ENCODE data around the gene SP100. TPM values are rescaled to one million over a fixed set of nuclear protein-coding genes. Genes with fewer than 3 reads are reported as not detected.
A peak's percentile ranks its signal among the peaks of the same experiment; 100 is the strongest.
"Not testable (repeated sequence)": the region's sequence is repeated elsewhere in the genome, so short reads cannot be mapped to it uniquely, and the experiment has no call there.

Gene SP100
- total RNA-seq, 1 donor from 2014 or later: 156 TPM

- ATAC-seq (peak; percentile 81), DNase-seq (no peak)
- TF ChIP-seq CTCF (IDR thresholded peaks at IDR 0.05): no peak
- Histone ChIP-seq H3K4me1 (no peaks in the 10 kb centered on the region), H3K27me3 (no peaks in the 10 kb centered on the region), H3K36me3 (peaks cover 56% of the 10 kb centered on the region), H3K9me3 (no peaks in the 10 kb centered on the region), H3K27ac (no peak overlapping the region), H3K4me3 (no peak overlapping the region)
- intact Hi-C loops (cut with DNase I): no loop called here
Observed at GRCh38 chr2:230473378-230473777, 57.4 kb downstream of the SP100 start.

- Histone ChIP-seq H3K27ac (no peak overlapping the region), H3K9me3 (no peaks in the 10 kb centered on the region), H3K27me3 (no peaks in the 10 kb centered on the region), H3K4me1 (no peaks in the 10 kb centered on the region), H3K4me3 (no peak overlapping the region), H3K36me3 (peaks cover 55% of the 10 kb centered on the region)
- TF ChIP-seq CTCF (IDR thresholded peaks at IDR 0.05): no peak
- intact Hi-C loops (cut with DNase I): no loop called here
- no peak for ATAC-seq
- DNase-seq: no peak
Observed at GRCh38 chr2:230475143-230475542, 59.1 kb downstream of the SP100 start.

- TF ChIP-seq CTCF (IDR thresholded peaks at IDR 0.05): no peak
- Histone ChIP-seq H3K9me3 (no peaks in the 10 kb centered on the region), H3K36me3 (peaks cover 57% of the 10 kb centered on the region), H3K27ac (no peak overlapping the region), H3K27me3 (no peaks in the 10 kb centered on the region), H3K4me1 (no peaks in the 10 kb centered on the region), H3K4me3 (no peak overlapping the region)
- no peak for ATAC-seq
- intact Hi-C loops (cut with DNase I): no loop called here
- DNase-seq: no peak
Observed at GRCh38 chr2:230485801-230486341, 69.9 kb downstream of the SP100 start.

GRCh38 chr2:230491219-230491618 lies 75.2 kb downstream of the SP100 start:
- intact Hi-C loops (cut with DNase I); ATAC-seq; H3K27ac ChIP-seq; DNase-seq; H3K9me3 ChIP-seq; H3K4me3 ChIP-seq; H3K27me3 ChIP-seq; H3K4me1 ChIP-seq: not testable (repeated sequence)
- peaks cover 38% of the 10 kb centered on the region for H3K36me3 ChIP-seq

- Histone ChIP-seq H3K4me1 (no peaks in the 10 kb centered on the region), H3K27ac (no peak overlapping the region), H3K36me3 (peaks cover 41% of the 10 kb centered on the region), H3K9me3 (no peaks in the 10 kb centered on the region), H3K27me3 (no peaks in the 10 kb centered on the region), H3K4me3 (no peak overlapping the region)
- intact Hi-C loops (cut with DNase I): no loop called here
- TF ChIP-seq CTCF (IDR thresholded peaks at IDR 0.05): no peak
- DNase-seq (no peak), ATAC-seq (no peak)
Observed at GRCh38 chr2:230492107-230492506, 76.1 kb downstream of the SP100 start.

GRCh38 chr2:230494980-230495379 lies 79.0 kb downstream of the SP100 start:
- TF ChIP-seq CTCF (IDR thresholded peaks at IDR 0.05): no peak
- peak; percentile 45 for ATAC-seq
- no peaks in the 10 kb centered on the region for H3K9me3 ChIP-seq
- H3K4me3 ChIP-seq: no peak overlapping the region
- H3K4me1 ChIP-seq: no peaks in the 10 kb centered on the region
- no peak overlapping the region for H3K27ac ChIP-seq
- H3K36me3 ChIP-seq: peaks cover 51% of the 10 kb centered on the region
- no peak for DNase-seq
- intact Hi-C loops (cut with DNase I): no loop called here
- no peaks in the 10 kb centered on the region for H3K27me3 ChIP-seq
